ENCODE results near the gene RHOF.

The RHOF gene

DNA sequence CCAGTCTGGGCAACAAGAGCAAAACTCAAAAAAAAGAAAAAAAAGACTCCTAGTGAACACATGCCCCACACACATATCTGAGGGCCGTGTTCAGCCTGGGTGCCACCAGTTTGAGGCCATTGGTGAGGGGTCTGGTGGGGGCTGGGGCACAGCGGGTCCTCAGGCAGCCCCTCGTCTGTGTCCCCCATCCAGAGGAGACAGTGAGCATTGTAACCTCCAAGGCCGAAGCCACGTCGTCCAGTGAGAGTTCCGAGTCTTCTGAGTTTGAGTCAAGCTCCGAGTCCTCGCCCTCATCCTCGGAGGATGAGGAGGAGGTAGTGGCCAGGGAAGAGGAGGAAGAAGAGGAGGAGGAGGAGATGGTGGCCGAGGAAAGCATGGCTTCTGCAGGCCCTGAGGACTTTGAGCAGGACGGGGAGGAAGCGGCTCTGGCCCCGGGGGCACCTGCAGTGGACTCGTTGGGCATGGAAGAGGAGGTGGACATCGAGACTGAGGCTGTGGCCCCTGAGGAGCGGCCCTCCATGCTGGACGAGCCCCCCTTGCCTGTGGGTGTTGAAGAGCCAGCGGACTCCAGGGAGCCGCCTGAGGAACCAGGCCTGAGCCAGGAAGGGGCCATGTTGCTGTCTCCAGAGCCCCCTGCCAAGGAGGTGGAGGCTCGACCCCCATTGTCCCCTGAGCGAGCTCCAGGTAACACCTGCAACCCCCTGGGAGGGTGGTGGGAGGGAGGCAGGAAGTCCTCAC lies 25.9 kb upstream of the RHOF start:
- DNase-seq (no peak), ATAC-seq (no peak)

DNA sequence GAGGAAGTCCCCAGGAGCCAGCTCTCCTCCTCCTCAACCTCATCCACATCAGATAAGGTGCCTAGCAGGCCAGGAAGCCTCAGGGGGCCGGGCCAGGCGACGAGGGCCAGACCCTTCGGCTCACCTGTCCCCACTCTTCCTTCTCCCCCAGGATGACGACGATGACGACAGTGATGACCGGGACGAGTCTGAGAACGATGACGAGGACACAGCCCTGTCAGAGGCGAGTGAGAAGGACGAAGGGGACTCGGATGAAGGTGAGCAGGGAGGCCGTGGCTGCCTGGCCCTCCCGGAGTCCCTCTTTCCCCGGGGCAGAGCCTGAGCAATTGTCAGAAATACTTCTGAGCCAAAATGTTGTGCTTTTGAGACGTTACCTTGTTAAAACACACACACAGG lies 24.2 kb upstream of the RHOF start:
- ATAC-seq: no peak
- no peak for DNase-seq

- DNase-seq: no peak
- no peak for ATAC-seq
Observed at GRCh38 chr12:121816925-121817647, 23.6 kb upstream of the RHOF start.

DNA sequence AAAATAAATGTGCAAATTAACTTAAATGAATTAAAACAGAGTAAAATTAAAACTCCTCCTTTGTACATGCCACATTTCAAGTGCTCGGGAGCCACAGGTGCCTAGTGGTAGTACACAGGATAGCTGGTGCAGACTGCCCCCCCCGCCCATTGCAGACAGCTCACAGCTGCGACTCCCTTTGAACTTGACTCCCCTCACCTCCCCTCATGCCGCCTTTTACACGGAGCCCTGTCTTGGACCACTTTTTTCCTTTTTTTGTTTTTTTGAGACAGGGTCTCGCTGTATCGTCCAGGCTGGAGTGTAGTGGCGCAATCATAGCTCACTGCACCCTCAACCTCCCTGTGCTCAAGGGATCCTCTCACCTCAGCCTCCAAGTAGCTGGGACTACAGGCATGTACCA lies 21.8 kb upstream of the RHOF start:
- no peak for ATAC-seq
- DNase-seq: no peak

DNA sequence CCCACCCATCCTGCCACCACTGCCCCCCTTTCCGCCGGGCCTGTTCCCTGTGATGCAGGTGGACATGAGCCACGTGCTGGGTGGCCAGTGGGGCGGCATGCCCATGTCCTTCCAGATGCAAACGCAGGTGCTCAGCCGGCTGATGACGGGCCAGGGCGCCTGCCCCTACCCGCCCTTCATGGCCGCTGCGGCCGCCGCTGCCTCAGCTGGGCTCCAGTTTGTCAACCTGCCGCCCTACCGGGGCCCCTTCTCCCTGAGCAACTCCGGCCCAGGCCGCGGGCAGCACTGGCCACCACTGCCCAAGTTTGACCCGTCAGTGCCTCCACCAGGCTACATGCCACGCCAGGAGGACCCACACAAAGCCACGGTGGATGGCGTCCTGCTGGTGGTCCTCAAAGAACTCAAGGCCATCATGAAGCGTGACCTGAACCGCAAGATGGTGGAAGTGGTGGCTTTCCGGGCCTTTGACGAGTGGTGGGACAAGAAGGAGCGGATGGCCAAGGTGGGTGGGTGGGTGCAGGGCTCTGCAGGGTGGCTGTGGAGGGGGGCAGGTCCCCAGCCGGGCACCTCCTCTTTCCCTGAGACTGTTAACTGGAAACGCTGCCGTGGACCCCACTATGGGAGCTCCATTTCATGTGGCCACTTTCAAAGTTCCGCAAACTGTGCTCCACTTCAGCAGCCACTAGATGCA lies 21.1 kb upstream of the RHOF start:
- DNase-seq (no peak), ATAC-seq (no peak)

GRCh38 chr12:121813951-121814350 lies 20.5 kb upstream of the RHOF start:
- DNase-seq (no peak), ATAC-seq (no peak)

GRCh38 chr12:121812921-121813896 lies 19.7 kb upstream of the RHOF start:
- no peak for DNase-seq
- no peak for ATAC-seq

GRCh38 chr12:121812320-121812871 lies 18.9 kb upstream of the RHOF start:
- peak; percentile 55 for ATAC-seq
- DNase-seq: peak; percentile 61

DNA sequence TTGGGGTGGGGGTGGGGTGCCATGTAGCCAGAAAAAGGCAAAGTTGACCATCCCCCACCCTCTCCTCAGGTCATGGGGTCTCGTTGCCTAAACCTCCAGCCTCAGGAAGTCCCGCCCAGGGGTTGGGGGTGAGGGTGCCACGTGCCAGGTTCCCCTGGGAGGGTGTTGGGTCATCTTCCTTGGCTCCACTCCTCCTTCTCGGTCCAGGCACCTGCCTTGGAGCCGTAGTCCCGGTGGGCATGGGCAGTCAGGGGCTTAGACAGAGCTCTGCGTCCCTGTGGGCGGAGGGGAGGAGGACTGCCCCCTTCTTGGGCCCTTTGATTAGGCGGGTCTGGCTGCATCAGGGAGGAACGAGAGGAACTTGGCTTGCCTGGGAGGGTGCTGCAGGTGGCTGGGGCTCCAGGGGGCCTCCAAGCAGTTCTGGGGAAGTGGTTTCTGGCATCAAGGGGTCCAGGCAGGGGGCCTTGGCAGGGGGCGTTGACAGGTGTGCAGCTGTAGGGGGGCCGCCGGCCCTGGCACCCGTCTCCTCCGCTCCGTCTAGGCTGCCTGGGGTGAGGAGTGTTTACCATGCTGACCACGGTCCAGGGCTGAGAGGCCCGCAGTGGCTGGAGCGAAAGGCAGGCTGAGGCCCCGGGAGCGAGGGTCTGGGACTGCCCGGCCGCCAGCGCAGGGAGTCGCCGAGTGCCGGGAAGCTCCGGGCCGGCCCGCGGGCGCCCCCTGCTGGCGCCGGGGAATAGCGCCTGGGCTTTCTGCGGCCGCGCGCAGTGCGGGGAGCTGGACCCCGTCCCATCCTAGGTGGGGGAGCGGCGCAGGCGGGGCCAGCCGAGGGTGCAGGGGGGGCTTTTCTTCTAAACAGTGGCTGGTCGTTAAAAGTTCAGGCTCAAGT lies 18.2 kb upstream of the RHOF start:
- ATAC-seq (peak; percentile 87), DNase-seq (peak; percentile 80)

GRCh38 chr12:121810833-121811433 lies 17.4 kb upstream of the RHOF start:
- no peak for ATAC-seq
- no peak for DNase-seq

GRCh38 chr12:121810234-121810817 lies 16.8 kb upstream of the RHOF start:
- no peak for DNase-seq
- no peak for ATAC-seq

- no peak for ATAC-seq
- no peak for DNase-seq
Observed at GRCh38 chr12:121809712-121810116, 16.2 kb upstream of the RHOF start.

- DNase-seq (no peak), ATAC-seq (no peak)
Observed at GRCh38 chr12:121808623-121809022, 15.1 kb upstream of the RHOF start.

DNA sequence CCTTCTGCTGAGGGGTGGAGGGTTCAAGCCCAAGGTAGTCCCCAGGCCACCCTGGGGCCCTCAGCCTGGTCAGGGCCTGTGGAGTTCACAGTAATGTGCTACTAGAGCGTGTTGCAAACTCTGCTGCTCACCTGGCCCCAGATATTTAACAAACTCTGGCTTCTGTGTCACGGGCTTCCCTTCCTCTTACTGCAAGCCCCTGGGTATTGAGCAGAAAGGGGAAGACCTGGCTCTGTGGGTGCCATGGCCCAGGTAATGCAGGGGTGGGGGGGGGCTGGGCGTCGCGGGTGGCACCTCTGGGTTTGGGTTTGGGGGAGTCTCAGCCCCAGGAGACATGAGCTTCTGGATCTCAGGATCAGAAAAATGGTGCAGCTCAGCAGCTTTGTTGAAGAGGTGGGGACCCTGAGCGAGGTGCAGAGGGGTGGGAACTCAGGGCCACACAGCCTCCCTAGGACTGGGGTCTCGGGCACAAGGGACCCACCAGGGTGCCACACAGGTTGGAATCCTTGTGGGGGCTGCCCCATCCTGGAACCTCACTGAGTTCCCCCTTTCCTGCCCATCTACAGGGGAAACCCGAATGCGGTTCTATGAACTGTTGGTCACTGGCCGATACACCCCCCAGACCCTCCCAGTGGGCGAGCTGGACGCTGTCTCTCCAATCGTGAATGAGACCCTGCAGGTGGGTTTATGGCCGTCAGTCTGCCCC lies 14.3 kb upstream of the RHOF start:
- no peak for DNase-seq
- no peak for ATAC-seq

- ATAC-seq: no peak
- peak; percentile 14 for DNase-seq
Observed at GRCh38 chr12:121806546-121807423, 13.3 kb upstream of the RHOF start.

- DNase-seq (peak; percentile 34), ATAC-seq (no peak)
Observed at GRCh38 chr12:121806009-121806545, 12.6 kb upstream of the RHOF start.

GRCh38 chr12:121805171-121806008 lies 11.9 kb upstream of the RHOF start:
- DNase-seq (no peak), ATAC-seq (no peak)
